Smooth muscle cell (in vitro differentiated cells): ENCODE results near the gene PGAP1. TPM values are rescaled to one million over a fixed set of nuclear protein-coding genes. Genes with fewer than 3 reads are reported as not detected.

Source experiments
- DNase-seq: peaks from one replicate; lab custom pipeline; 2025; ENCODE audit not compliant: unreplicated experiment; lab: John Stamatoyannopoulos, UW
- H2AFZ ChIP-seq: fragments of 200-600 bp; sonication (generic); 2 replicates; pipeline ENCODE4 v1.6.0; 2016; ENCODE audit warnings: antibody characterized with exemption, low read depth, mild to moderate bottlenecking
- H3F3A ChIP-seq: fragments of 200-600 bp; sonication (generic); 2 replicates; pipeline ENCODE4 v1.6.0; 2017; ENCODE audit warnings: antibody characterized with exemption, low read depth
- H3K27ac ChIP-seq: fragments of 200-600 bp; sonication (generic); 2 replicates; pipeline ENCODE4 v1.5.1; 2016; ENCODE audit warnings: low read depth, mild to moderate bottlenecking
- H3K27me3 ChIP-seq: fragments of 200-600 bp; sonication (generic); 2 replicates; pipeline ENCODE4 v1.6.1; 2016; ENCODE audit warnings: low read depth, mild to moderate bottlenecking
- H3K36me3 ChIP-seq: fragments of 200-600 bp; sonication (generic); 2 replicates; pipeline ENCODE4 v1.5.1; 2016; ENCODE audit warnings: low read depth
- H3K4me1 ChIP-seq: fragments of 200-600 bp; sonication (generic); 2 replicates; pipeline ENCODE4 v1.5.1; 2016; ENCODE audit warnings: low read depth
- H3K4me2 ChIP-seq: fragments of 200-600 bp; sonication (generic); 2 replicates; pipeline ENCODE4 v1.6.0; 2016; ENCODE audit warnings: mild to moderate bottlenecking
- H3K4me3 ChIP-seq: fragments of 200-600 bp; sonication (generic); 2 replicates; pipeline ENCODE4 v1.5.1; 2016; ENCODE audit warnings: mild to moderate bottlenecking
- H3K79me2 ChIP-seq: fragments of 200-600 bp; sonication (generic); 2 replicates; pipeline ENCODE4 v1.6.0; 2016; ENCODE audit warnings: low read depth, mild to moderate bottlenecking
- H3K9ac ChIP-seq: fragments of 200-600 bp; sonication (generic); 2 replicates; pipeline ENCODE4 v1.6.0; 2016; ENCODE audit warnings: low read depth
- H3K9me3 ChIP-seq: fragments of 200-600 bp; sonication (generic); replicated peaks from 2 replicates; pipeline ENCODE4 v1.5.1; 2016; ENCODE audit warnings: low read depth
- H4K20me1 ChIP-seq: fragments of 200-600 bp; sonication (generic); 2 replicates; pipeline ENCODE4 v1.6.0; 2016; ENCODE audit warnings: low read depth
- CTCF ChIP-seq: fragments of 200-600 bp; sonication (generic); IDR thresholded peaks from 2 replicates; pipeline ENCODE4 v1.5.1; 2017; ENCODE audit warnings: borderline replicate concordance, mild to moderate bottlenecking, antibody characterized with exemption; ENCODE audit not compliant: insufficient read depth, poor library complexity, severe bottlenecking
- WGBS: methylation state at CpG from one replicate; pipeline ENCODE4 v1.1.7; 2016; ENCODE audit warnings: low lambda C conversion rate; 5-methylcytosine and 5-hydroxymethylcytosine counted together
- polyA plus RNA-seq: library from polyadenylated mRNA; unstranded; fragments of >200 nt; fragmentation: Nextera tagmentation; extraction: Ambion mirVana; gene quantifications from 2 replicates; pipeline ENCODE4 v1.2.1, GENCODE V29; 2016
- total RNA-seq: library from RNA; depleted of rRNA; stranded (reverse); fragments of >200 nt; gene quantifications from 2 replicates; pipeline ENCODE4 v1.2.3, GENCODE V29; 2014

PGAP1 gene
- total and polyA plus RNA-seq, 2 experiments from 2014 or later: 1.8 to 30.5 TPM

GRCh38 chr2:196966061-196966460 lies 39.6 kb upstream of the PGAP1 start:
- H3K4me2 ChIP-seq: no peak overlapping the region
- TF ChIP-seq CTCF: no peak
- no peaks in the 10 kb centered on the region for H4K20me1 ChIP-seq

GRCh38 chr2:196965651-196966050 lies 39.1 kb upstream of the PGAP1 start:
- Histone ChIP-seq H3K4me3 (no peak overlapping the region), H3K27me3 (no peaks in the 10 kb centered on the region), H3K79me2 (no peaks in the 10 kb centered on the region), H3F3A (no peaks in the 10 kb centered on the region), H2AFZ (no peak overlapping the region), H3K4me2 (no peak overlapping the region), H3K36me3 (no peaks in the 10 kb centered on the region), H3K4me1 (peaks cover 25% of the 10 kb centered on the region), H3K9ac (no peak overlapping the region), H3K9me3 (no peaks in the 10 kb centered on the region), H4K20me1 (no peaks in the 10 kb centered on the region), H3K27ac (no peak overlapping the region)
- DNase-seq: no peak
- no peak for TF ChIP-seq CTCF
- WGBS: 83% methylated on average over 4 of the region's 4 CpGs

More at GRCh38 chr2:196966061-196966460, 39.6 kb upstream of the PGAP1 start:
- Histone ChIP-seq H3K27ac (no peak overlapping the region), H3K9ac (no peak overlapping the region), H3K9me3 (no peaks in the 10 kb centered on the region), H3K4me1 (peaks cover 25% of the 10 kb centered on the region), H3K79me2 (no peaks in the 10 kb centered on the region), H3K36me3 (no peaks in the 10 kb centered on the region), H2AFZ (no peak overlapping the region), H3F3A (no peaks in the 10 kb centered on the region), H3K27me3 (no peaks in the 10 kb centered on the region), H3K4me3 (no peak overlapping the region)
- WGBS: 80% methylated on average over 3 of the region's 3 CpGs
- DNase-seq: no peak

- Histone ChIP-seq H3K4me3 (no peak overlapping the region), H3K9ac (no peak overlapping the region), H3K27ac (no peak overlapping the region), H3F3A (no peaks in the 10 kb centered on the region), H3K27me3 (no peaks in the 10 kb centered on the region), H4K20me1 (no peaks in the 10 kb centered on the region), H3K4me2 (no peak overlapping the region), H3K9me3 (no peaks in the 10 kb centered on the region), H3K36me3 (no peaks in the 10 kb centered on the region), H2AFZ (no peak overlapping the region), H3K79me2 (no peaks in the 10 kb centered on the region), H3K4me1 (peaks cover 27% of the 10 kb centered on the region)
- DNase-seq: no peak
- TF ChIP-seq CTCF: no peak
- 95% methylated on average over 1 of the region's 1 CpG for WGBS
These were observed 37.5 kb upstream of the PGAP1 start for GRCh38 chr2:196963961-196964360.

- Histone ChIP-seq H3K9me3 (no peaks in the 10 kb centered on the region), H3K9ac (no peak overlapping the region), H3K4me2 (no peak overlapping the region), H3K4me3 (no peak overlapping the region), H3K4me1 (peaks cover 36% of the 10 kb centered on the region), H3K27me3 (no peaks in the 10 kb centered on the region), H4K20me1 (no peaks in the 10 kb centered on the region), H3F3A (no peaks in the 10 kb centered on the region), H3K79me2 (no peaks in the 10 kb centered on the region), H3K36me3 (no peaks in the 10 kb centered on the region), H2AFZ (no peak overlapping the region), H3K27ac (no peak overlapping the region)
- 85% methylated on average over 2 of the region's 2 CpGs for WGBS
- no peak for DNase-seq
- no peak for TF ChIP-seq CTCF
These were observed 36.5 kb upstream of the PGAP1 start for GRCh38 chr2:196963043-196963442.
